Endothelial cell of umbilical vein (primary cell): Measurements from ENCODE around the gene RASL10B.

Source experiments
- EZH2 ChIP-seq: IDR thresholded peaks from 2 replicates; pipeline ENCODE4 v1.6.1; 2012; ENCODE audit warnings: borderline replicate concordance, low read depth, mild to moderate bottlenecking, moderate library complexity, low read length, inconsistent platforms; ENCODE audit not compliant: severe bottlenecking
- FOS ChIP-seq: IDR thresholded peaks from 2 replicates; pipeline ENCODE4 v1.6.1; 2011; ENCODE audit warnings: mild to moderate bottlenecking, low read length, moderate library complexity, borderline replicate concordance; ENCODE audit not compliant: insufficient read depth
- GATA2 ChIP-seq: IDR thresholded peaks from 2 replicates; pipeline ENCODE4 v1.7.0; 2011; ENCODE audit warnings: low read depth, mild to moderate bottlenecking, moderate library complexity, mixed read lengths, low read length; ENCODE audit not compliant: insufficient read length, insufficient read depth
- JUN ChIP-seq: IDR thresholded peaks from 2 replicates; pipeline ENCODE4 v1.6.1; 2011; ENCODE audit warnings: borderline replicate concordance, low read depth; ENCODE audit not compliant: insufficient read length, insufficient read depth
- MAX ChIP-seq: IDR thresholded peaks from 2 replicates; pipeline ENCODE4 v1.6.1; 2011; ENCODE audit not compliant: insufficient read depth, insufficient read length
- POLR2A ChIP-seq: IDR thresholded peaks from 2 replicates; pipeline ENCODE4 v1.6.1; 2012; ENCODE audit warnings: low read depth, mild to moderate bottlenecking, control low read depth, low read length
- POLR2AphosphoS5 ChIP-seq: IDR thresholded peaks from 2 replicates; pipeline ENCODE4 v1.6.1; 2012; ENCODE audit warnings: low read depth, mild to moderate bottlenecking, control low read depth, low read length, moderate library complexity; ENCODE audit not compliant: insufficient read depth
- TF ChIP-seq, protein P1 (sequence below), 2 donors: IDR thresholded peaks; 1 replicate in 1 of 2; 2 replicates in 1 of 2; pipeline ENCODE4 v1.5.1; 2011; ENCODE audit warnings: low read length in 2 of 2, mild to moderate bottlenecking in 2 of 2, moderate library complexity in 2 of 2, control low read depth in 1 of 2, inconsistent platforms in 1 of 2, low read depth in 1 of 2; ENCODE audit not compliant: insufficient read depth in 1 of 2; ENCODE audit errors: extremely low read depth in 1 of 2

- TF ChIP-seq, protein P1, sequence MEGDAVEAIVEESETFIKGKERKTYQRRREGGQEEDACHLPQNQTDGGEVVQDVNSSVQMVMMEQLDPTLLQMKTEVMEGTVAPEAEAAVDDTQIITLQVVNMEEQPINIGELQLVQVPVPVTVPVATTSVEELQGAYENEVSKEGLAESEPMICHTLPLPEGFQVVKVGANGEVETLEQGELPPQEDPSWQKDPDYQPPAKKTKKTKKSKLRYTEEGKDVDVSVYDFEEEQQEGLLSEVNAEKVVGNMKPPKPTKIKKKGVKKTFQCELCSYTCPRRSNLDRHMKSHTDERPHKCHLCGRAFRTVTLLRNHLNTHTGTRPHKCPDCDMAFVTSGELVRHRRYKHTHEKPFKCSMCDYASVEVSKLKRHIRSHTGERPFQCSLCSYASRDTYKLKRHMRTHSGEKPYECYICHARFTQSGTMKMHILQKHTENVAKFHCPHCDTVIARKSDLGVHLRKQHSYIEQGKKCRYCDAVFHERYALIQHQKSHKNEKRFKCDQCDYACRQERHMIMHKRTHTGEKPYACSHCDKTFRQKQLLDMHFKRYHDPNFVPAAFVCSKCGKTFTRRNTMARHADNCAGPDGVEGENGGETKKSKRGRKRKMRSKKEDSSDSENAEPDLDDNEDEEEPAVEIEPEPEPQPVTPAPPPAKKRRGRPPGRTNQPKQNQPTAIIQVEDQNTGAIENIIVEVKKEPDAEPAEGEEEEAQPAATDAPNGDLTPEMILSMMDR (IDR thresholded peaks at IDR 0.05; ENCODE audit: extremely low read depth in 1 of 2, insufficient read depth in 1 of 2, low read depth in 1 of 2, low read length in 2 of 2), result no peak
- no peak for TF ChIP-seq EZH2
- TF ChIP-seq JUN, result no peak
- TF ChIP-seq POLR2A, result no peak
- TF ChIP-seq POLR2AphosphoS5, result no peak
- no peak for TF ChIP-seq MAX
- TF ChIP-seq FOS, result no peak
- TF ChIP-seq GATA2, result no peak
Measured at GRCh38 chr17:35775039-35775438, 43.6 kb downstream of the RASL10B start.
